ENCODE data around the gene TBX18. TPM values are rescaled to one million over a fixed set of nuclear protein-coding genes. Genes with fewer than 3 reads are reported as not detected.

TBX18 gene
- total RNA-seq, 4 donors from 2014 or later, result 1.6 to 19.3 (median 9.5) TPM

DNA sequence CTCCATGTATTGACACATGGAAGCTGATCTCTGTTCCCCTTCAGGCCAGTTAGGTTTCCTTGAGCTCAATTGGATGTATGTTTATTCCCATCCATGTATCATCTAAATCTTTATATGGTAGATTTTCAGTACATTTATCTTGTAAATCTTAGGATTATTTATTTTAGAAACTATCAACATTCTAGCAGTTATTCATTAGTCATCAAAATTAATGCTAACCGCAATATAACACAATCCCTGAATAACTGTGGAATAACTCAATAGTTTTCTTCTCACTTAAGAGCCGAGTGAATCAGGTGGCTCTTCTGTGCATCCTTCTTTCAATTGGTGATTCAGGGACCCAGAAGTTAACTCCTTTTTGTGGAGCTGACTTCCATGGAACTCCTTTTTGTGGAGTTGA, 15.5 kb upstream of the TBX18 start:
- Histone ChIP-seq H3K4me3 (no peak overlapping the region), H3K27me3 (peaks cover 67% of the 10 kb centered on the region), H3K36me3 (no peaks in the 10 kb centered on the region), H3K27ac (no peak overlapping the region), H3K9me3 (no peaks in the 10 kb centered on the region), H3K4me1 (peaks cover 0 to 2% (median 0%) of the 10 kb centered on the region in 3 donors)
- TF ChIP-seq, protein P1, sequence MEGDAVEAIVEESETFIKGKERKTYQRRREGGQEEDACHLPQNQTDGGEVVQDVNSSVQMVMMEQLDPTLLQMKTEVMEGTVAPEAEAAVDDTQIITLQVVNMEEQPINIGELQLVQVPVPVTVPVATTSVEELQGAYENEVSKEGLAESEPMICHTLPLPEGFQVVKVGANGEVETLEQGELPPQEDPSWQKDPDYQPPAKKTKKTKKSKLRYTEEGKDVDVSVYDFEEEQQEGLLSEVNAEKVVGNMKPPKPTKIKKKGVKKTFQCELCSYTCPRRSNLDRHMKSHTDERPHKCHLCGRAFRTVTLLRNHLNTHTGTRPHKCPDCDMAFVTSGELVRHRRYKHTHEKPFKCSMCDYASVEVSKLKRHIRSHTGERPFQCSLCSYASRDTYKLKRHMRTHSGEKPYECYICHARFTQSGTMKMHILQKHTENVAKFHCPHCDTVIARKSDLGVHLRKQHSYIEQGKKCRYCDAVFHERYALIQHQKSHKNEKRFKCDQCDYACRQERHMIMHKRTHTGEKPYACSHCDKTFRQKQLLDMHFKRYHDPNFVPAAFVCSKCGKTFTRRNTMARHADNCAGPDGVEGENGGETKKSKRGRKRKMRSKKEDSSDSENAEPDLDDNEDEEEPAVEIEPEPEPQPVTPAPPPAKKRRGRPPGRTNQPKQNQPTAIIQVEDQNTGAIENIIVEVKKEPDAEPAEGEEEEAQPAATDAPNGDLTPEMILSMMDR (IDR thresholded peaks at IDR 0.05), result no peak
- TF ChIP-seq POLR2A (IDR thresholded peaks at IDR 0.05), result no peak
- TF ChIP-seq EP300 (IDR thresholded peaks at IDR 0.05), result no peak
- TF ChIP-seq POLR2AphosphoS5 (IDR thresholded peaks at IDR 0.05), result no peak
- 75 to 80% methylated on average over 1 to 2 of the region's 2 CpGs for WGBS, 2 donors (ENCODE audit: low coverage in 1 of 2)
- ATAC-seq, result no peak

DNA sequence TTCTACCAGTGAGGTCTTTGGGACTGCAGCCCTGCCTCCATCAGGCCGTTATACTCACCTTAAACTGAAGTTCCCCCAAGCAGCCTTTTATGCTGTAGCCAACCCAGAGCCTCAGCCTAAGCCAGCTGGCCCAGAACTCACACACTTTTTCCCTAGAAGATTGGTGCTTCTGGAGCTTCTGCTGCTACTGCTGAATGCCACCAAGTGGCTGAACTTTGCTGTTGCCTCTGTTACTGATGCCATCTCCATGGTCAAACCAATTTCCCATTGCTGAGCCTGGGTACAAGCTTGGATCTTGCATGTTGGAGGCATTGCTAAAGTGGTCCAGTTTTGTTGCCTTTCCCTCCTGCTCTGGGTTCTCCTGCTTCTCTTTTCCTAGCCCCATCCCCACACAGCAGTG, 15.0 kb upstream of the TBX18 start:
- peaks cover 67% of the 10 kb centered on the region for H3K27me3 ChIP-seq

GRCh38 chr6:84777888-84778287, 13.5 kb upstream of the TBX18 start:
- H3K4me3 ChIP-seq, result no peak overlapping the region
- no peak overlapping the region for H3K27ac ChIP-seq
- TF ChIP-seq, protein P1 (IDR thresholded peaks at IDR 0.05), result no peak
- no peak for TF ChIP-seq POLR2AphosphoS5 (IDR thresholded peaks at IDR 0.05)
- no peak for TF ChIP-seq EP300 (IDR thresholded peaks at IDR 0.05)
- no peak for TF ChIP-seq POLR2A (IDR thresholded peaks at IDR 0.05)
- 86% methylated on average over 1 of the region's 1 CpG; no CpG with 5 or more reads in 1 of the 2 donors for WGBS, 2 donors (ENCODE audit: low coverage in 1 of 2)
- no peak for ATAC-seq
- H3K9me3 ChIP-seq, result no peaks in the 10 kb centered on the region
- H3K27me3 ChIP-seq, result peaks cover 70% of the 10 kb centered on the region
- no peaks in the 10 kb centered on the region for H3K36me3 ChIP-seq
- peaks cover 4 to 21% (median 15%) of the 10 kb centered on the region in 3 donors for H3K4me1 ChIP-seq

More for the DNA sequence above, 15.0 kb upstream of the TBX18 start:
- Histone ChIP-seq H3K36me3 (no peaks in the 10 kb centered on the region), H3K4me1 (peaks cover 1 to 8% (median 2%) of the 10 kb centered on the region in 3 donors), H3K4me3 (no peak overlapping the region), H3K9me3 (no peaks in the 10 kb centered on the region), H3K27ac (no peak overlapping the region)
- TF ChIP-seq, protein P1 (IDR thresholded peaks at IDR 0.05), result no peak
- TF ChIP-seq EP300 (IDR thresholded peaks at IDR 0.05) (no peak), POLR2A (IDR thresholded peaks at IDR 0.05) (no peak), POLR2AphosphoS5 (IDR thresholded peaks at IDR 0.05) (no peak)
- WGBS, 2 donors (ENCODE audit: low coverage in 1 of 2), result 36 to 56% methylated on average over 1 of the region's 1 CpG
- no peak for ATAC-seq

- ATAC-seq, result no peak
- peaks cover 85% of the 10 kb centered on the region for H3K27me3 ChIP-seq
- no peaks in the 10 kb centered on the region for H3K36me3 ChIP-seq
- H3K9me3 ChIP-seq, result no peaks in the 10 kb centered on the region
- 57 to 71% methylated on average over 2 to 3 of the region's 3 CpGs for WGBS, 2 donors (ENCODE audit: low coverage in 1 of 2)
- peaks cover 4 to 21% (median 15%) of the 10 kb centered on the region in 3 donors for H3K4me1 ChIP-seq
- no peak for TF ChIP-seq POLR2A (IDR thresholded peaks at IDR 0.05)
- TF ChIP-seq, protein P1 (IDR thresholded peaks at IDR 0.05), result no peak
- no peak for TF ChIP-seq POLR2AphosphoS5 (IDR thresholded peaks at IDR 0.05)
- no peak for TF ChIP-seq EP300 (IDR thresholded peaks at IDR 0.05)
- no peak overlapping the region for H3K27ac ChIP-seq
- H3K4me3 ChIP-seq, result no peak overlapping the region
Observed at GRCh38 chr6:84776392-84776791, 12.0 kb upstream of the TBX18 start.

DNA sequence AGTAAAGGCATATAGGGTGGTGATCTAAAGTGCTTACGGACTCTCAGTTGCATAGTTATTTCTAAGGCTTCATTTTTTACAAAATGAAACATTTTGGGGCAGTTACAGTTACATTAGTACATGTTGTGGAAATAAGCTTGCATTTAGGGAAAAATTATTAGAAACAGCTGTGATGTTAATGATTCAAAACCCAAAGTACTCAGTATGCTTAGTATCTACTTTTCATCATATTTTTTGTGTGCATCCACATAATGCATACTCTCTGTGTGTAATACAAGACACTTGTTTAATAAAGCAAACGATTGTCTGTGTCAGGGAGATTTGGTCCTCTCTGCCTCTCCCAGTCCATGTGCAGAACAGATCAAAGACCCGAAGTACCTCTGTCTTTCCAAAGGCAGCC, 11.4 kb upstream of the TBX18 start:
- WGBS, 2 donors (ENCODE audit: low coverage in 1 of 2), result 57 to 59% methylated on average over 3 of the region's 3 CpGs
- ATAC-seq, result no peak
- TF ChIP-seq, protein P1 (IDR thresholded peaks at IDR 0.05), result no peak
- TF ChIP-seq POLR2AphosphoS5 (IDR thresholded peaks at IDR 0.05) (no peak), POLR2A (IDR thresholded peaks at IDR 0.05) (no peak), EP300 (IDR thresholded peaks at IDR 0.05) (no peak)
- H3K9me3 ChIP-seq, result no peaks in the 10 kb centered on the region
- no peaks in the 10 kb centered on the region for H3K36me3 ChIP-seq
- H3K27ac ChIP-seq, result no peak overlapping the region
- H3K4me1 ChIP-seq, result peaks cover 4 to 21% (median 15%) of the 10 kb centered on the region in 3 donors
- H3K27me3 ChIP-seq, result peaks cover 91% of the 10 kb centered on the region
- no peak overlapping the region for H3K4me3 ChIP-seq

Data from gastroesophageal sphincter (tissue), 4 donors.